ENCODE results near the gene ZSWIM2. TPM values are rescaled to one million over a fixed set of nuclear protein-coding genes. Genes with fewer than 3 reads are reported as not detected.

The ZSWIM2 gene
- total RNA-seq, 1 donor from 2014 or later: not detected

DNA sequence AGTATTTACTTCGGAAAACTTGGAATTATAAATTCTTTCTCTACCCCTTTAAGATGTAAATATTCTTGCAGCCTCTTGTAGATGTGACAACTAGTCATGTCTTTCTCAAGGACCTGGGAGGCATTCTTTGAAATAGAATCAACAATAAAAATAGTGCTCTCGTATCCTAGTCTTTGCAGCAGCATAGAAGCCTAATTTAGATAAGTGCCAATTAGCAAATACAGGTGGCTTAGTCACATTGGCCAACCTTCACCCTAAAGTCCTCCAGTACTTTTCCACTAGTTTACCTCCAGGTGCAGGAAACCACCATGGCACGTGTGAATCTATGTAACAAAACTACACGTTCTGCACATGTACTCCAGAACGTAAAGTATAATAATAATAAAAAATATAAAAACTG, 3.5 kb upstream of the ZSWIM2 start:
- Mint-ChIP-seq H3K27me3 (ENCODE audit: unreplicated experiment) (peaks cover 5% of the 10 kb centered on the region), H3K27ac (ENCODE audit: unreplicated experiment) (no peak overlapping the region)

DNA sequence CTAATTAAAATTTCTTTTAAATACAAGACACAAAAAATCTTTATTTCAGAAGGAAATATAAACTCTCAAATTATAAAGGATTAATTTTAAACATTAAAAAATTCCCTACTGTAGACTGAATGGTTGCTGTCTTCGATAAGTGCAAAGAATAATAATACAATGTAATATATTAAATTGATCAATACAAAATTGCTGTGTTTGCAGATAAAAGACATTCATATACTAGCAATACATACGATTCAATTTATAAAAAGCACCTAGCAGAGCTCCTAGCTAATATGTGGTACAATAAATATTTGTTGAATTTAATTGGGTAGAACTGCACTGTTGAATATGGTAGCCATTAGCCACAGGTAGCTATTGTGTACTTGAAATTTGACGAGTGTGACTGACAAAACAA, 6.6 kb downstream of the ZSWIM2 start:
- Mint-ChIP-seq H3K27me3 (ENCODE audit: unreplicated experiment) (peaks cover 3% of the 10 kb centered on the region), H3K4me3 (ENCODE audit: unreplicated experiment) (no peak overlapping the region), H3K36me3 (ENCODE audit: unreplicated experiment) (no peaks in the 10 kb centered on the region), H3K4me1 (ENCODE audit: low read depth, unreplicated experiment) (peaks cover 22% of the 10 kb centered on the region), H3K27ac (ENCODE audit: unreplicated experiment) (no peak overlapping the region), H3K9me3 (ENCODE audit: unreplicated experiment) (peaks cover 4% of the 10 kb centered on the region)
- no peak for DNase-seq
- TF ChIP-seq, protein P1, sequence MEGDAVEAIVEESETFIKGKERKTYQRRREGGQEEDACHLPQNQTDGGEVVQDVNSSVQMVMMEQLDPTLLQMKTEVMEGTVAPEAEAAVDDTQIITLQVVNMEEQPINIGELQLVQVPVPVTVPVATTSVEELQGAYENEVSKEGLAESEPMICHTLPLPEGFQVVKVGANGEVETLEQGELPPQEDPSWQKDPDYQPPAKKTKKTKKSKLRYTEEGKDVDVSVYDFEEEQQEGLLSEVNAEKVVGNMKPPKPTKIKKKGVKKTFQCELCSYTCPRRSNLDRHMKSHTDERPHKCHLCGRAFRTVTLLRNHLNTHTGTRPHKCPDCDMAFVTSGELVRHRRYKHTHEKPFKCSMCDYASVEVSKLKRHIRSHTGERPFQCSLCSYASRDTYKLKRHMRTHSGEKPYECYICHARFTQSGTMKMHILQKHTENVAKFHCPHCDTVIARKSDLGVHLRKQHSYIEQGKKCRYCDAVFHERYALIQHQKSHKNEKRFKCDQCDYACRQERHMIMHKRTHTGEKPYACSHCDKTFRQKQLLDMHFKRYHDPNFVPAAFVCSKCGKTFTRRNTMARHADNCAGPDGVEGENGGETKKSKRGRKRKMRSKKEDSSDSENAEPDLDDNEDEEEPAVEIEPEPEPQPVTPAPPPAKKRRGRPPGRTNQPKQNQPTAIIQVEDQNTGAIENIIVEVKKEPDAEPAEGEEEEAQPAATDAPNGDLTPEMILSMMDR (IDR thresholded peaks at IDR 0.05; ENCODE audit: partially characterized antibody, unreplicated experiment): no peak

More for the DNA sequence above, 3.5 kb upstream of the ZSWIM2 start:
- Mint-ChIP-seq H3K4me3 (ENCODE audit: unreplicated experiment) (no peak overlapping the region), H3K9me3 (ENCODE audit: unreplicated experiment) (no peaks in the 10 kb centered on the region), H3K4me1 (ENCODE audit: low read depth, unreplicated experiment) (peaks cover 8% of the 10 kb centered on the region), H3K36me3 (ENCODE audit: unreplicated experiment) (no peaks in the 10 kb centered on the region)
- DNase-seq: no peak
- TF ChIP-seq, protein P1 (IDR thresholded peaks at IDR 0.05; ENCODE audit: partially characterized antibody, unreplicated experiment): no peak

DNA sequence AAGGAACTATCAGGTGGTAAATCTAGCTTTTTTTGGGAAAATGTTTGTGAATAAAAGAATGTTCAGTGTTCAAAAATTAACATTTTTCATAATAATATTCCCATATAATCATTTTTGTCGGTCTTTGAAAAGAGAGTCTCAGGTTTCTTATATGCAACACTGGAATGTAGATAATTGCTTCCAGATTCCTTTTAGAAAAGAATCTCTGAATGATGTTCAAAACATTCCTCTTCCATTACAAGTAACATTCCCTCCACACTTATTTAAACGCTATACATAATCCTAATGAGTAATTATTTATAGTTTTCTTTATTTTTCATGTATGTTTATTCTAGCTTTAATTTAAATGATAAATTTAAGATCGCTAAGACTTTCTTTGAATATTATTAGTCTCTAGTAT, 7.0 kb downstream of the ZSWIM2 start:
- H3K4me1 Mint-ChIP-seq (ENCODE audit: low read depth, unreplicated experiment): peaks cover 22% of the 10 kb centered on the region

DNA sequence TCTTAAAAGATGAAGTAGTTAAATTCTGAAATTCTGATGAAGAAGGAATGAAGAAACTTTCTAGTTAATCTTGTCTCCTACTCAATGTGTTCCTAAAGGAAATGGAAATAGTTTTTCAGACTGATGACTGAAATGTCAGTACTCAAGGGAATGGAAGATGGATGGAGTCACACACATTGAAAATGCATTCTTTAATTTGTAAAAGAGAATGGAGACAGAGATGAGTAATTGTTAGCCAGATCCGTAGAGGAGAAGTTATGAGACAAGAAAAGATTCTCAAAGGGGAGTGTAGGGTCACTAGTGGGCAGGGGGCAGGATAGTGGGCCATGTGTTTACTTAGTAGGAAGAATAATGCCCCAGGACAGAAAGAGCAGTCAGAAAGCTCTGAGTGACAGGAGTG, 13.3 kb downstream of the ZSWIM2 start:
- TF ChIP-seq, protein P1 (IDR thresholded peaks at IDR 0.05; ENCODE audit: partially characterized antibody, unreplicated experiment): no peak
- no peak overlapping the region for H3K4me3 Mint-ChIP-seq (ENCODE audit: unreplicated experiment)
- no peaks in the 10 kb centered on the region for H3K9me3 Mint-ChIP-seq (ENCODE audit: unreplicated experiment)
- no peak for DNase-seq
- peaks cover 12% of the 10 kb centered on the region for H3K36me3 Mint-ChIP-seq (ENCODE audit: unreplicated experiment)
- no peaks in the 10 kb centered on the region for H3K27me3 Mint-ChIP-seq (ENCODE audit: unreplicated experiment)
- H3K4me1 Mint-ChIP-seq (ENCODE audit: low read depth, unreplicated experiment): peaks cover 13% of the 10 kb centered on the region
- no peak overlapping the region for H3K27ac Mint-ChIP-seq (ENCODE audit: unreplicated experiment)

More for the DNA sequence above, 7.0 kb downstream of the ZSWIM2 start:
- H3K4me3 Mint-ChIP-seq (ENCODE audit: unreplicated experiment): no peak overlapping the region
- peaks cover 4% of the 10 kb centered on the region for H3K9me3 Mint-ChIP-seq (ENCODE audit: unreplicated experiment)
- no peaks in the 10 kb centered on the region for H3K36me3 Mint-ChIP-seq (ENCODE audit: unreplicated experiment)
- H3K27me3 Mint-ChIP-seq (ENCODE audit: unreplicated experiment): peaks cover 3% of the 10 kb centered on the region
- DNase-seq: no peak
- TF ChIP-seq, protein P1 (IDR thresholded peaks at IDR 0.05; ENCODE audit: partially characterized antibody, unreplicated experiment): no peak
- H3K27ac Mint-ChIP-seq (ENCODE audit: unreplicated experiment): no peak overlapping the region

DNA sequence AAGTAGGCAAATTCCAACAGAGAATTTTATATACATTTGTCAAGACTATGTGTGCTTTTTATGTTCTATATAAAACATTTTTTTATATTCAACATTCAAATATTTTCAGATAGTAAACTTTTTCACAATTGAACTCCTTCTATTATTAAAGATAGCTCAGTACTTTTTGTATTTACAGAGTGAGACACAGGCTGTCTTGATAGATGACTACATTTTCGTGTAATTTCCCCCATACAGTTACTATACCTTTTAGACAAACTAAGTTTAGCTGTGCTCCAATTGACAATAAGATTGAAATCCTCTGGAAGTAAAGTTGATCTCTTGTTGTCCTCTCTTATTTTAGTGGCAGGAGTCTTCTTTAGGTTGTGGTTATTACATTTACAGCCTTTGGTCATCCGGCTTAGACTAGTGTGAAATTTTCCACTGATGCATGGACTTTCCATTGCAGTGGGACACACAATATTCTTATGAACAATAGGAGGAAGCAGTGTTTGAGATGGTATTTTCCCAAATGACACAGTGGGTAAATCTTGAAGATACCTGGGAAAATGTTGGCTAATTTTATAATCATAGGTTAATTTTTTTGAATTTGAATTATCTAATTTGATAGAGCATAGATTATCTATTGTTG, 21.0 kb downstream of the ZSWIM2 start:
- Mint-ChIP-seq H3K27me3 (ENCODE audit: unreplicated experiment) (no peaks in the 10 kb centered on the region), H3K27ac (ENCODE audit: unreplicated experiment) (no peak overlapping the region)

More for the DNA sequence above, 21.0 kb downstream of the ZSWIM2 start:
- TF ChIP-seq, protein P1 (IDR thresholded peaks at IDR 0.05; ENCODE audit: partially characterized antibody, unreplicated experiment): no peak
- H3K9me3 Mint-ChIP-seq (ENCODE audit: unreplicated experiment): no peaks in the 10 kb centered on the region
- H3K4me3 Mint-ChIP-seq (ENCODE audit: unreplicated experiment): no peak overlapping the region
- no peaks in the 10 kb centered on the region for H3K4me1 Mint-ChIP-seq (ENCODE audit: low read depth, unreplicated experiment)
- no peak for DNase-seq
- no peaks in the 10 kb centered on the region for H3K36me3 Mint-ChIP-seq (ENCODE audit: unreplicated experiment)
